GM12878 (cell line): ENCODE data around the gene ELL. TPM values are rescaled to one million over a fixed set of nuclear protein-coding genes. Genes with fewer than 3 reads are reported as not detected.

Experiments
- ATAC-seq: fragments of 200-7000 bp; cut with Tn5 transposase; 3 replicates; pipeline ENCODE4 v1.9.1; 2020; ENCODE audit warnings: mild to moderate bottlenecking, moderate library complexity
- BruUV-seq: library from RNA; stranded (reverse); fragments of 400-500 nt; replicated peaks from 2 replicates; lab custom pipeline; 2021; lab: Mats Ljungman, UMichigan
- CTCF ChIA-PET: fragments of 300-600 bp; sonication (Branson Sonifier 250); formaldehyde crosslinking; extraction: SDS; loops from one replicate; lab custom pipeline; 2021; ENCODE audit warnings: inconsistent platforms; lab: Yijun Ruan, JAX
- POLR2A ChIA-PET: fragments of 350-600 bp; formaldehyde crosslinking; extraction: SDS; loops from one replicate; lab custom pipeline; 2021; ENCODE audit warnings: inconsistent platforms; lab: Charles Lee
- RAD21 ChIA-PET: fragments of 300-600 bp; sonication (Branson Sonifier 250); formaldehyde crosslinking; loops from one replicate; lab custom pipeline; 2023; ENCODE audit warnings: antibody characterized with exemption; ENCODE audit not compliant: unreplicated experiment; lab: Charles Lee
- SMC1A ChIA-PET: fragments of 300-600 bp; sonication (Branson Sonifier 250); formaldehyde crosslinking; loops from one replicate; lab custom pipeline; 2023; ENCODE audit not compliant: unreplicated experiment, uncharacterized antibody; lab: Charles Lee
- DNase-seq: peaks from one replicate; pipeline ENCODE4 v3.0.0-alpha.2; 2011; ENCODE audit warnings: low read depth, low spot score
- FAIRE-seq: peaks from 3 replicates; lab custom pipeline; 2011; peaks lifted over from hg19 to GRCh38; lab: Jason Lieb, UNC
- H2AFZ ChIP-seq: 2 replicates; pipeline ENCODE4 v1.6.0; 2011; ENCODE audit warnings: low read depth, low read length, control low read depth; ENCODE audit not compliant: control insufficient read depth
- H3K27ac ChIP-seq: 2 replicates; pipeline ENCODE4 v1.5.1; 2011; ENCODE audit warnings: control low read depth; ENCODE audit not compliant: control insufficient read depth, insufficient read depth
- H3K27me3 ChIP-seq, 2 experiments: replicated peaks in 1 of 2; 2 replicates each; pipeline versions ENCODE4 v1.6.0 to v1.6.1; 2011; ENCODE audit warnings: low read length in 1 of 2; ENCODE audit not compliant: control insufficient read depth in 2 of 2, insufficient read depth in 2 of 2
- H3K36me3 ChIP-seq, 2 experiments: 2 replicates each; pipeline ENCODE4 v1.5.1; 2011; ENCODE audit warnings: low read length in 1 of 2; ENCODE audit not compliant: control insufficient read depth in 2 of 2, insufficient read depth in 2 of 2
- H3K4me1 ChIP-seq: 2 replicates; pipeline ENCODE4 v1.6.1; 2011; ENCODE audit warnings: mild to moderate bottlenecking, low read length, moderate library complexity, mixed read lengths; ENCODE audit not compliant: control insufficient read depth, insufficient read depth
- H3K4me2 ChIP-seq: 2 replicates; pipeline ENCODE4 v1.6.0; 2011; ENCODE audit warnings: control low read depth; ENCODE audit not compliant: control insufficient read depth, insufficient read depth
- H3K4me3 ChIP-seq: fragments of 200-600 bp; sonication (generic); 2 replicates; pipeline ENCODE4 v1.5.1; 2016
- H3K79me2 ChIP-seq: 2 replicates; pipeline ENCODE4 v1.6.0; 2011; ENCODE audit warnings: low read length; ENCODE audit not compliant: control insufficient read depth, insufficient read depth
- H3K9ac ChIP-seq: 2 replicates; pipeline ENCODE4 v1.8.0; 2011; ENCODE audit warnings: low read length, control low read depth, mixed read lengths; ENCODE audit not compliant: control insufficient read depth, insufficient read depth
- H3K9me3 ChIP-seq: replicated peaks from 3 replicates; pipeline ENCODE4 v1.5.1; 2011; ENCODE audit warnings: mild to moderate bottlenecking, low read length; ENCODE audit not compliant: control insufficient read depth, insufficient read depth
- H4K20me1 ChIP-seq: 2 replicates; pipeline ENCODE4 v1.6.0; 2011; ENCODE audit not compliant: control insufficient read depth, insufficient read depth
- CHD1 ChIP-seq: IDR thresholded peaks from 2 replicates; pipeline ENCODE4 v1.6.1; 2012; ENCODE audit warnings: low read depth, low read length, improper control_type of control experiment
- CHD4 ChIP-seq: fragments of 200-600 bp; sonication (generic); IDR thresholded peaks from 2 replicates; pipeline ENCODE4 v1.6.1; 2016; ENCODE audit warnings: mild to moderate bottlenecking
- CTCF ChIP-seq, 3 experiments: IDR thresholded peaks in 2 of 3; conservative IDR thresholded peaks in 1 of 3; 2 replicates each; pipeline ENCODE4 v1.5.1; 2011; ENCODE audit warnings: low read depth in 3 of 3, low read length in 3 of 3, mild to moderate bottlenecking in 3 of 3, control low read depth in 2 of 3, moderate library complexity in 2 of 3, inconsistent platforms in 1 of 3, mixed read lengths in 1 of 3; ENCODE audit not compliant: control insufficient read depth in 2 of 3, insufficient read depth in 1 of 3; ENCODE audit errors: extremely low read depth in 1 of 3
- FOS ChIP-seq: IDR thresholded peaks from 3 replicates; pipeline ENCODE4 v1.6.1; 2011; ENCODE audit warnings: borderline replicate concordance; ENCODE audit not compliant: insufficient read length; ENCODE audit errors: extremely low read depth
- HDGF ChIP-seq: fragments of 450-650 bp; IDR thresholded peaks from 2 replicates; pipeline ENCODE4 v1.6.1; 2016; ENCODE audit warnings: antibody characterized with exemption
- MTA3 ChIP-seq: IDR thresholded peaks from 2 replicates; pipeline ENCODE4 v1.6.1; 2012; ENCODE audit warnings: low read length, inconsistent platforms, borderline replicate concordance
- NFIC ChIP-seq: IDR thresholded peaks from 2 replicates; pipeline ENCODE4 v1.6.1; 2012; ENCODE audit warnings: low read depth, mild to moderate bottlenecking, inconsistent platforms, low read length, moderate library complexity
- POLR2A ChIP-seq: IDR thresholded peaks from 2 replicates; pipeline ENCODE4 v1.6.1; 2011; ENCODE audit warnings: low read depth, mild to moderate bottlenecking, low read length
- RB1 ChIP-seq: fragments of 450-650 bp; formaldehyde crosslinking; IDR thresholded peaks from 2 replicates; pipeline ENCODE4 v1.6.1; 2017; ENCODE audit warnings: mild to moderate bottlenecking, borderline replicate concordance
- REST ChIP-seq: IDR thresholded peaks from 2 replicates; pipeline ENCODE4 v1.6.1; 2012; ENCODE audit warnings: mild to moderate bottlenecking, low read depth, low read length
- SIN3A ChIP-seq: IDR thresholded peaks from 2 replicates; pipeline ENCODE4 v1.6.1; 2012; ENCODE audit warnings: low read depth, low read length, improper control_type of control experiment
- SMAD5 ChIP-seq: IDR thresholded peaks from 2 replicates; pipeline ENCODE4 v1.6.1; 2016; ENCODE audit warnings: antibody characterized with exemption, low read depth
- SMARCA5 ChIP-seq: fragments of 450-650 bp; IDR thresholded peaks from 2 replicates; pipeline ENCODE4 v1.6.1; 2017; ENCODE audit warnings: mild to moderate bottlenecking
- TCF12 ChIP-seq: IDR thresholded peaks from 2 replicates; pipeline ENCODE4 v1.6.1; 2011; ENCODE audit warnings: low read depth, mild to moderate bottlenecking, low read length
- ZNF687 ChIP-seq: fragments of 450-650 bp; IDR thresholded peaks from 2 replicates; pipeline ENCODE4 v1.6.1; 2017; ENCODE audit warnings: mild to moderate bottlenecking, moderate library complexity
- WGBS: methylation state at CpG from one replicate; pipeline ENCODE4 v1.1.6; 2016; ENCODE audit warnings: low lambda C conversion rate; ENCODE audit not compliant: insufficient replicate concordance, insufficient coverage; ENCODE audit errors: missing lambda C conversion rate; 5-methylcytosine and 5-hydroxymethylcytosine counted together
- in situ Hi-C: fragments of 300-500 bp; cut with MboI; formaldehyde crosslinking; loops from 9 replicates; pipeline ENCODE4 v1.14.3; 2018; ENCODE audit warnings: mixed read lengths
- intact Hi-C: fragments of 100-400 bp; cut with micrococcal nuclease; formaldehyde crosslinking; loops from one replicate; pipeline ENCODE4 v1.14.2; 2022; ENCODE audit not compliant: unreplicated experiment
- polyA plus RNA-seq, 11 experiments: library from polyadenylated mRNA; depleted of rRNA in 4 of 11; unstranded in 6 of 11; stranded (reverse) in 5 of 11; fragments of >200 nt; fragmentation: Nextera tagmentation in 4 of 11; fragmentation: Illumina TruSeq in 1 of 11; extraction: Ambion mirVana in 4 of 11; extraction: Trizol in 1 of 11; gene quantifications; 1 replicate in 1 of 11; 2 replicates in 10 of 11; pipeline versions ENCODE4 v1.2.1 to v1.2.3, GENCODE V29; 2011 to 2016; ENCODE audit warnings: inconsistent platforms in 2 of 11, missing spikeins in 2 of 11, low read depth in 1 of 11
- total RNA-seq, 4 experiments: library from RNA; depleted of rRNA in 3 of 4; stranded (reverse); fragments of >200 nt in 3 of 4; fragmentation: Illumina TruSeq in 1 of 4; extraction: Trizol in 1 of 4; gene quantifications; 2 replicates each; pipeline versions ENCODE4 v1.2.1 to v1.2.3, GENCODE V29; 2013 to 2021

The ELL gene
- total and polyA plus RNA-seq, 10 of the 15 experiments (the other 5 are each of a cell fraction or from before 2014, with no cell fraction given): 0.91 to 25.0 (median 9.1) TPM

- H3K9me3 ChIP-seq: no peaks in the 10 kb centered on the region
- DNase-seq (no peak), FAIRE-seq (no peak), ATAC-seq (no peak)
- no peak overlapping the region for H3K9ac ChIP-seq
- peaks cover 8% of the 10 kb centered on the region for H3K4me1 ChIP-seq
- no peak overlapping the region for H3K27ac ChIP-seq
- ChIA-PET POLR2A (interaction anchor here (0.6 to 0.7 kb wide), 3 partner anchors 19 to 81 kb away, joined by 3 to 7 read pairs (median 3); no protein-coding TSS in a partner anchor), CTCF (interaction anchor here (1.2 to 4.4 kb wide), 3 partner anchors 11 to 329 kb away, joined by 3 to 26 read pairs (median 4); partner anchors contain the start of gene KXD1), RAD21 (interaction anchor here (1.2 kb wide), 1 partner anchor 27 kb away, joined by 4 read pairs; the partner anchor contains the start of gene FKBP8), SMC1A (interaction anchor here (5.4 kb wide), 1 partner anchor 40 kb away, joined by 24 read pairs; the partner anchor contains the start of gene KXD1)
- H3K4me2 ChIP-seq: no peak overlapping the region
- no peak for TF ChIP-seq MTA3
- TF ChIP-seq FOS: no peak
- no peak for TF ChIP-seq SMARCA5
- TF ChIP-seq REST: no peak
- TF ChIP-seq CHD1: no peak
- no peak for TF ChIP-seq SIN3A
- no peak for TF ChIP-seq CTCF (IDR thresholded peaks at IDR 0.05 in 2 of 3, conservative IDR thresholded peaks at IDR 0.05 in 1 of 3; ENCODE audit: control insufficient read depth in 2 of 3, extremely low read depth in 1 of 3, insufficient read depth in 1 of 3, low read depth in 3 of 3, low read length in 3 of 3)
- TF ChIP-seq RB1: no peak
- TF ChIP-seq ZNF687: no peak
- TF ChIP-seq SMAD5: no peak
- TF ChIP-seq TCF12: no peak
- TF ChIP-seq NFIC: no peak
- TF ChIP-seq HDGF: no peak
- no peak for TF ChIP-seq POLR2A
- TF ChIP-seq CHD4: no peak
- no peak overlapping the region for H2AFZ ChIP-seq
- no peaks in the 10 kb centered on the region for H3K27me3 ChIP-seq
- intact Hi-C loops (no loop called here), in situ Hi-C loops (no loop called here)
- H3K79me2 ChIP-seq: peaks cover 79% of the 10 kb centered on the region
- no peak overlapping the region for H3K4me3 ChIP-seq
- no TSS peak for BruUV-seq
- peaks cover 4% of the 10 kb centered on the region for H4K20me1 ChIP-seq
- 88% methylated on average over 4 of the region's 4 CpGs for WGBS
- no peaks in the 10 kb centered on the region; a peak in 2 of 4 replicates for H3K36me3 ChIP-seq
These were observed 4.3 kb downstream of the ELL start for GRCh38 chr19:18517606-18518005.
